ENCODE results near the gene STAM2. TPM values are rescaled to one million over a fixed set of nuclear protein-coding genes. Genes with fewer than 3 reads are reported as not detected.
A peak's percentile ranks its signal among the peaks of the same experiment; 100 is the strongest.
"Not testable (repeated sequence)": the region's sequence is repeated elsewhere in the genome, so short reads cannot be mapped to it uniquely, and the experiment has no call there.

The STAM2 gene
- total RNA-seq = 10 to 100 TPM; 13.8 to 16.2 TPM

DNA sequence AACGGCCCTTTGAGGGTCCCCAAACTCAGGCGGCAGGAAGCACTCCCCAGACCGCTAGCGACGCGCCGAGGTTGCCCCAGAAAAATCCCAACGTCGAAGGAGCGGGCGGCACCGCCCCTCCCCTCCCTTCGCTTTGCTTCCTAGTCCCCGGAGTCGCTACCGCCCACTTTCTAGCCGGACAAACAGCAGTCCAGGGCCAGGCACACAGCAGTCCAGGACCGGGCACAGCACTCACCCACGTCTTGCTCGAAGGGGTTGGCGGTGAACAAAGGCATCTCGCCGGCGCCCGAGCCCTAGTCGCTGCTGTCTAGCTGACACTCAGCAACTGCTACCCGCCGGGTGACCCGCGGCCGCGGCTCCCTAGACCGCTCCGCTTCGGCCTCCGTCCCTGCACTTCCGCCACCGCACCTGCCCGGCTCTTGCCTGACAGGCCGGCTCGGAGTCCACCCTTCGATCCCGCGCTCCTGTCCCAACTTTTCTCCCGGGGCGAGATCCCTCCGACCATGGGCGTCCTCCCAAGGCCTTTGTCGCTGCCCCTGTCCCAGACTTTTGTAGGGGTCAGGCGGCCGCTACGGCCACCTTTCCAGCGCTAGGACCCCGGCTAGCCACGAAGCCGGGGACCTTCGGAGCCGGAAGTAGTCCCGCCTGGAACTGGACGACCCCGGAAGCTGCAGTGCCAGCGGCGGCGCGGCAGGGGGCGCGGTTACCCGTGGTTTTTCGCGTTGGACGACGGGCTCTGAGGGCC, at the start of gene STAM2:
STAM2 (minus strand) TSS at position 396 of the 745 bp plus-strand sequence; CDS start at position 275, 121 bp downstream.
- ChIA-PET POLR2A (interaction anchor here (1.2 to 2.7 kb wide), 4 partner anchors 9 to 542 kb away, joined by 5 to 17 read pairs (median 7); partner anchors contain the start of genes ARL6IP6 and PRPF40A), CTCF (interaction anchor here (0.7 to 4.4 kb wide), 29 partner anchors 9 to 559 kb away, joined by 3 to 58 read pairs (median 3); partner anchors contain the start of gene PRPF40A)
- Mint-ChIP-seq H3K9me3 (no peaks in the 10 kb centered on the region), H3K4me1 (peaks cover 32% of the 10 kb centered on the region), H3K27me3 (peaks cover 4% of the 10 kb centered on the region), H3K4me3 (peak within 1 kb of the TSS; percentile 98), H3K27ac (peak within 1 kb of the TSS; percentile 97), H3K36me3 (ENCODE audit: low read depth) (peaks cover 9% of the 10 kb centered on the region)
- DNase-seq = peak; percentile 93

DNA sequence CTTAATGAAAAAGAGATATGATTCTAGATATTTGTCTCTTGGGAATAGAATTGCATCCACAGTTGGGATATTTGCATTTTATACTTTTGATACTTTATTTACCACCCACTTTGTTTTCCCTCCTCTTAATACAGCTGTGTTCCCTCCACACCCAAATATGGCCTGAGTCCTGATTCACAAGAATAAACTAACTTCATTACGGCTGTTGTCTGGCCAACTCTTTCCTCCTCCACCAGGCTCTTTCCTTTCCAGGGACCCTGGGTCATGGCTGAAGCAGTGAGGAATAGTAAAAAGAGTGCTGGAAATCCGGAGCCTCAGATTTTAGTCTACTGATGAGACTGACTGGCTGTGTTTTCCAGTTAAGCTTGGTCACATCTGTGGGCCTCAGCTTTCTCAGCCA, 48.4 kb upstream of the STAM2 start:
- Mint-ChIP-seq H3K27me3 (peaks cover 14% of the 10 kb centered on the region), H3K4me3 (no peak overlapping the region), H3K27ac (no peak overlapping the region), H3K9me3 (no peaks in the 10 kb centered on the region), H3K36me3 (ENCODE audit: low read depth) (no peaks in the 10 kb centered on the region), H3K4me1 (no peaks in the 10 kb centered on the region)
- CTCF ChIA-PET = no interaction called here
- POLR2A ChIA-PET = no interaction called here
- no peak for DNase-seq

DNA sequence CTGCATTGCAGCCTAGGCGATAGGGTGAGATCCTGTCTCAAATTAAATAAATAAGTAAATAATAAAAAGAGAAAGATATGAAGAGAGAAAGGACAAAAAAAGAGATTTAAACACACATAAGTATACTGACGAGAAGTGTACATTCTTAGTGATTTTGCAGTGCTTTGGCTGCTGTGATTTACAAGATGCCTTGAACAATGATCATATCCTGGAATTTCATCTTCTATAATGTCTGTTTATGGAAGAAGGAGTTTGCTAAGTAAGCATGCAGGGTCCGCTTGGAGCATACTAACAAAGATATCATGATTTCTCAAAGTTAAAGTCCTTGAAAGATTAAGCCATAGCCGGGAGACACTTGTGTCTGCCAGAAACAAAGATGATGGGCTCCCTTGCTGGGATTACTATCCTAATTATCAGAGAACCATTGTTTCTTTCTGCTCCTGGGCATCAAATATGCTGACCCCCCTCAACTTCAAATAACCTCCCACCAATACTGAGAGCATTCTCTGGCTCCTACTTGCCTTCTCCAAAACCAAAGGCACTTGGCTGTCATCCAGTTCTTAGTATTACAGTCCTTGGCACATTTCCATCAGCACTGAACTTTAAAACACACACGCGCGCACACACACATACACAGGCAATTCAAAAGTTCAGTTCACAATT, 47.5 kb upstream of the STAM2 start:
- no peak for DNase-seq
- no peaks in the 10 kb centered on the region for H3K4me1 Mint-ChIP-seq
- POLR2A ChIA-PET = no interaction called here
- no peak overlapping the region for H3K4me3 Mint-ChIP-seq
- H3K27me3 Mint-ChIP-seq = peaks cover 14% of the 10 kb centered on the region
- H3K36me3 Mint-ChIP-seq (ENCODE audit: low read depth) = no peaks in the 10 kb centered on the region
- no peak overlapping the region for H3K27ac Mint-ChIP-seq
- no peaks in the 10 kb centered on the region for H3K9me3 Mint-ChIP-seq
- CTCF ChIA-PET = no interaction called here

DNA sequence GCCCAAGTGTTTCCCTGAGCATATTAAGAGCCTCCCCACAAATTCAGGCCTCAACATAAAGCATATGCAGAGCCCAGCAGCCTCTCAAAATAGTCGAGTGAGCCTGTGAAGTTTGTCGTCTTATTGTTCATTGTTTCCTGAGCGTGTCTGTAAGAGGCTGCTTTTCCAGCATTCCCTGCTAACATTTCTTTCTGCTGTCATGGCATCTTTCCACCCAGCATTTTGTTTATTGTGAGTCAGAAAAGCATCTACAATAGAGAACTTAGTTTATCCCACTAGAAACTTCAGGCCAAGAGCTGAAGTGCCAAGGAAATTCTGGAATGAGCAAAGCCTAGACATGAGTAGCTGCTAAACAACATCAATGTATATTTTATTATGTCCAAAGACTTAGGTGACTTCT, 46.3 kb upstream of the STAM2 start:
- H3K36me3 Mint-ChIP-seq (ENCODE audit: low read depth) = no peaks in the 10 kb centered on the region
- no peak overlapping the region for H3K27ac Mint-ChIP-seq

DNA sequence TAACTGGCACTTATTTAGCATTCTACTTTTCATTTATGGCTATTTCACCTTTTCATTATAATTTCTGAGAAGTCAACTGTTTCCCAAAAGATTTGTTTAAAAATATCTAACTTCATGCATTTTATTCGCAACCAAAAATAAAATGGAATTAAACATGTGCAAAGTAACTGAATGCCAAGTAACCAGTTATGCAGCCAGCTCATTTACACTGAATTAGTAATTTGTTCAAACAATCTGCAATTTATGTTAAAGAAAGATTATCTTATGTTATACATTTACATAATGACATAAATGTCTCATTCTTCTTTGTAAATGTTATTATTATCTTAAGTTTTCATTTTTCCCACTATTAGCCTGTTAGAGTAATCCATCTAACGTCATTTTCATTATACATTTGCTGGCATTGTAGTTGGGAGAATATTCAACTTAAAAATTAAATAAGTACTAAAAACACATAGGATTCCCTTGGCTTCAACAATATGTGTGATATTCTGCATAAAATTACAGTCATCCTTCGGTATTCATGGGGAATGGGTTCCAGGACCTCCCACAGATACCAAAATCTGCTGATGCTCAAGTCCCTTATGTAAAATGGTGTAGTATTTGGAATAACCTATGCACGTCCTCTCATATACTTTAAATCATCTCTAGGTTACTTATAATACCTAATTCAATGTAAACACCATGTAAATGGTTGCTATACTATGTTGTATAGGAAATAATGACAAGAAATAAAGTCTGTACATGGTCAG, 43.7 kb upstream of the STAM2 start:
- H3K27ac Mint-ChIP-seq = no peak overlapping the region
- no peaks in the 10 kb centered on the region for H3K36me3 Mint-ChIP-seq (ENCODE audit: low read depth)
- H3K27me3 Mint-ChIP-seq = peaks cover 8% of the 10 kb centered on the region
- no peak overlapping the region for H3K4me3 Mint-ChIP-seq
- no peak for DNase-seq
- CTCF ChIA-PET = no interaction called here
- H3K9me3 Mint-ChIP-seq = no peaks in the 10 kb centered on the region
- POLR2A ChIA-PET = no interaction called here
- H3K4me1 Mint-ChIP-seq = no peaks in the 10 kb centered on the region

More for the DNA sequence above, 46.3 kb upstream of the STAM2 start:
- Mint-ChIP-seq H3K9me3 (no peaks in the 10 kb centered on the region), H3K4me1 (no peaks in the 10 kb centered on the region), H3K27me3 (peaks cover 14% of the 10 kb centered on the region), H3K4me3 (no peak overlapping the region)
- ChIA-PET CTCF (no interaction called here), POLR2A (no interaction called here)
- no peak for DNase-seq

DNA sequence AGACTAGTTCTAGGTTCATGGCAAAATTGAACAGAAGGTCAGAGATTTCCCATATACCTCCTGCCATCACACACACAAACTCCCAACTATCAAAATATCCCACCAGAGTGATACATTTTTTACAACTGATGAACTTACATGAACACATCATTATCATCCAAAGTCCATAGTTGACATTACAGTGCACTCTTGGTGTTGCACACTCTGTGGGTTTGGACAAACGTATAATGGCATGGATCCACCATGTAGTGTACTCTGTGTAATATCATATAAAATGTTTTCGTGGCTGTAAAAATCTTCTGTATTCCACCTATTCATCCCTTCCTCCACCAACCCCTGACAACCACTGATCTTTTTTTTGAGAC, 25.9 kb upstream of the STAM2 start:
- peaks cover 14% of the 10 kb centered on the region for H3K27me3 Mint-ChIP-seq
- H3K9me3 Mint-ChIP-seq = no peaks in the 10 kb centered on the region
- CTCF ChIA-PET = interaction anchor here (0.5 to 0.6 kb wide), 2 partner anchors 357 to 482 kb away, joined by 3 to 4 read pairs; no protein-coding TSS in a partner anchor

DNA sequence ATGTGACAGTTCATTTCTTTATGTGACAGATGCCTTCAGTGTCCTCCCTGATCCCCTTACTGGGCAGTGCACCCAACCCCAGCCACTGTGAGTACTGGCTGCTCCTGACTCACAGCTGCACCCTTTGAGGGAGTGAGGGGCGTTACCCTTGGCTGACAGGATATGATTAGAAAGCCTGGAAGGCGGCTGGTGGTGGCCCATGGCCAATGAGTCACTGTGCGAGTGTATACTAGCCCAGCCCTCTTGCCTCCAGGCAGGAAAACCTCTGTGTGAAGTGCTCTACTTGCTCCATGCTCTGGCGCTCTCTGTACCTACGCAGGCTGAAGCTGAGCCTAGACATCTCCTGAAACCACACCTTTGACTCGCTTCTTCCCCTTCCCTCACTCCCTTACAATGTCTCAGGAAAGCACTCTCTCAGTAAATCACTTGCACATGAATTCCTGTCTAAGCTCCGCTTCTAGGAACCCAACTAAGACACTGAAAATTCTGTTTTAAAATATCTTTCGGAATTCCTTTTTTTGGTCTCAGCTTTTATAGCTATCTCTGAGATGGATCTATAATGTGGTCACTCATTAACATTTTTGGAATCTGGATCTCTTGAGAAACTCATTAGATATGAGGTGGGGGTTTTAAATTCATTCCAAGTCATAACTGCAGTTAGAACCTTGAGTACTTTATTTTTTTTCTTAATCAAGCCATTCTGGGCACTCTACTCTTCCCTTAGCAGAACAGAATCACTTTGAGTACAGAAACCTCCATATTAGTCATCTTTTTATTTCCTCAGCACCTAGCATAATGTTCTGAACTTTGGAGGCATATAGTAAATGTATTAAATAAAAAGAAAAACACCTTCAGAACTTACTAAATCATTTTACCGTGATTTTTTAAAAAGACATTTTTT, 25.3 kb upstream of the STAM2 start:
- Mint-ChIP-seq H3K4me1 (peaks cover 8% of the 10 kb centered on the region), H3K27me3 (peaks cover 16% of the 10 kb centered on the region), H3K27ac (no peak overlapping the region), H3K9me3 (no peaks in the 10 kb centered on the region), H3K36me3 (ENCODE audit: low read depth) (no peaks in the 10 kb centered on the region), H3K4me3 (no peak overlapping the region)
- peak; percentile 29 for DNase-seq
- ChIA-PET CTCF (interaction anchor here (0.5 kb wide), 1 partner anchor 481 kb away, joined by 4 read pairs; no protein-coding TSS in a partner anchor), POLR2A (no interaction called here)

More for the DNA sequence above, 25.9 kb upstream of the STAM2 start:
- H3K36me3 Mint-ChIP-seq (ENCODE audit: low read depth) = no peaks in the 10 kb centered on the region
- H3K4me3 Mint-ChIP-seq = no peak overlapping the region
- POLR2A ChIA-PET = no interaction called here
- no peak overlapping the region for H3K27ac Mint-ChIP-seq
- H3K4me1 Mint-ChIP-seq = peaks cover 8% of the 10 kb centered on the region
- no peak for DNase-seq

DNA sequence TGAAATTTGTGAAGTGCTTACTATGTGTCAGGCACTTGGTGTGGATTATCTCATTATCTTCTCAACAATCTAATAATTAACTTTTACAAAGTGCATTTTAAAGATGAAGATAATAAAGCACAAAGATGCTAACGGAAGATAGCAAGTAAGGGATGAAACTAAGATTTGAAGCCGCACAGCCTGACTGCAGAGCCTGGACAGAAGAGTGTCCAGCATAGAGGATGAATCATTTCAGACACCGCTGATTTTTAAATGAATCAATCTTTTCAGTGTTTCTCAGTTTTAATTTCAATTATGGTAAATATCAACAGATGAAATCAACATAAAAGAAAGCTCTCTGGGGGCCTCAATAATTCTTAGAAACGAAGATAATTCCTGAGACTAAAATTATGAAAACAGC, 24.5 kb upstream of the STAM2 start:
- H3K27ac Mint-ChIP-seq = no peak overlapping the region
- no peak overlapping the region for H3K4me3 Mint-ChIP-seq
- peaks cover 20% of the 10 kb centered on the region for H3K27me3 Mint-ChIP-seq
- ChIA-PET POLR2A (no interaction called here), CTCF (interaction anchor here (0.7 kb wide), 1 partner anchor 24 kb away, joined by 3 read pairs; no protein-coding TSS in a partner anchor)
- no peaks in the 10 kb centered on the region for H3K36me3 Mint-ChIP-seq (ENCODE audit: low read depth)
- peaks cover 8% of the 10 kb centered on the region for H3K4me1 Mint-ChIP-seq
- DNase-seq = no peak
- no peaks in the 10 kb centered on the region for H3K9me3 Mint-ChIP-seq

DNA sequence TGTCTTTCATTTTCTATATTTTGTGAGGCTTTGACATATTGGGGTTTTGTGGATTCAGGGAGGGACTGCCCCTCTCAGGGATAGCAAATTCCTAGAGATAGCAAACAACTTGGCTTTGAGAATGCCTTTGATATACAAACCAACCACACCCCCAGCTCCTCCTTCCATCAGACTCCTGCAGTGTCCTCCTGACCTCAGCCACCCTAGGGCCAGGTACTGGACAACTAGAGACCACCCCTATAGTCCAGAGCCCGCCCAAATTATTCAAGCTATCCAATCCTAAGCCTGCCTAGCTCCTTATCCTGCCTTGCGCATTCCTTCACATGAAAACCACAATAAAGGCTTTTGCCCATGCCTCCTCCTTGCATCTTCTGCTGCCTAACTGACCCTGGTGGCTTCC, 22.9 kb upstream of the STAM2 start:
- ChIA-PET CTCF (no interaction called here), POLR2A (no interaction called here)
- Mint-ChIP-seq H3K4me1 (peaks cover 3% of the 10 kb centered on the region), H3K36me3 (ENCODE audit: low read depth) (no peaks in the 10 kb centered on the region), H3K4me3 (no peak overlapping the region), H3K27me3 (peaks cover 20% of the 10 kb centered on the region), H3K27ac (no peak overlapping the region), H3K9me3 (no peaks in the 10 kb centered on the region)
- DNase-seq = no peak

DNA sequence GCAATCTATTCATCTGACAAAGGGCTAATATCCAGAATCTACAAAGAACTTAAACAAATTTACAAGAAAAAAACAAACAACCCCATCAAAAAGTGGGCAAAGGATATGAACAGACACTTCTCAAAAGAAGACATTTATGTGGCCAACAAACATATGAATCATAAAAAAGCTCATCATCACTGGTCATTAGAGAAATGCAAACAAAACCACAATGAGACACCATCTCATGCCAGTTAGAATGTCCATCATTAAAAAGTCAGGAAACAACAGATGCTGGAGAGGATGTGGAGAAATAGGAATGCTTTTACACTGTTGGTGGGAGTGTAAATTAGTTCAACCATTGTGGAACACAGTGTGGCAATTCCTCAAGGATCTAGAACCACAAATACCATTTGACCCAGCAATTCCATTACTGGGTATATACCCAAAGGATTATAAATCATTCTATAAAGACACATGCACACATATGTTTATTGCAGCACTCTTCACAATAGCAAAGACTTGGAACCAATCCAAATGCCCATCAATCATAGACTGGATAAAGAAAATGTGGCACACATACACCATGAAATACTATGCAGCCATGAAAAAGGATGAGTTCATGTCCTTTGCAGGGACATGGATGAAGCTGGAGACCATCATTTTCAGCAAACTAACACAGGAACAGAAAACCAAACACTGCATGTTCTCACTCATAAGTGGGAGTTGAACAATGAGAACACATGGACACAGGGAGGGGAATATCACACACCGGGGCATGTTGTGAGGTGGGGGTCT, 22.1 kb upstream of the STAM2 start:
- H3K27ac Mint-ChIP-seq; H3K36me3 Mint-ChIP-seq (ENCODE audit: low read depth); DNase-seq; H3K4me3 Mint-ChIP-seq; H3K9me3 Mint-ChIP-seq; CTCF ChIA-PET; H3K4me1 Mint-ChIP-seq; POLR2A ChIA-PET: not testable (repeated sequence)
- H3K27me3 Mint-ChIP-seq = peaks cover 26% of the 10 kb centered on the region

DNA sequence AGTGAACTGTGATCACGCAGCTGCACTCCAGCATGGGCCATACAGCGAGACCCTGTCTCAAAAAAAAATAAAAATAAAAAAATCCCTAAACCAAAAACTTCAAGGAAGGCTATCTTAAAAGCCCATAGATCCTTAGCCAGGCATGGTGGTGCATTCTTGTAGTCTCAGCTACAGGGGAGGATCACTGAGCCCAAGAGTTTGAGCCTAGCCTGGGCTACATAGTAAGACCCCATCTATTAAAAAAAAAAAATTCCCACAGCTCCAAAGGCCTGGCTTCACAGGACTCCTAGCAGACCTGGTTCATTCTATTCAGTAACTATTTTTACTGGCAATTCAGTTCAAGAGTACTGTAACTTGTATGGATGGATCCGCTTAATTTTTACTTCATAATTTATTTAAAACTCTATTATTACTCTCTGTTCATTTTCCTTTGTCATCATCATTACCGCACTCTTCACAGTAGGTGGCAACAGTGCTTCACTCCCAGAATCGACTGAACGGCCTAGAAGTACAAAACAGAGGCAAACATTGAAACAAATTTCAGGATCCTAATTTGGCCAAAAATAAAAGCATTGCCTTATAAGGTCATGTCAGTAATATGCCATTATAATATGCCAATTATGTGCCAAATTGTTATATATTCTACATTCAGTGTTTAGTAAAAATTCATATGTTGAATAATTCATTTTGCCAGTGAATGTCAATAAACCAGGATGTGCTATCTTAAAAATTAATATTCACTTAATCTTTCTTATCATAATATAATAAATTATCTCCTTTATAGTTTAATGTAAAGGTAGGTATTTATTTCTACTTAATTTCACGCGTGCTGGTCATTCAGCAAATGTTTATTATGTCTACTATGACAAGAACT, 14.3 kb upstream of the STAM2 start:
- Mint-ChIP-seq H3K4me3 (no peak overlapping the region), H3K9me3 (no peaks in the 10 kb centered on the region), H3K36me3 (ENCODE audit: low read depth) (no peaks in the 10 kb centered on the region), H3K27ac (no peak overlapping the region), H3K4me1 (peaks cover 4% of the 10 kb centered on the region), H3K27me3 (peaks cover 22% of the 10 kb centered on the region)
- POLR2A ChIA-PET = no interaction called here
- CTCF ChIA-PET = interaction anchor here (0.9 to 2.4 kb wide), 4 partner anchors 11 to 446 kb away, joined by 3 to 15 read pairs (median 4); partner anchors contain the start of gene STAM2
- DNase-seq = no peak
